Spleen (tissue), 7 donors: ENCODE results near the gene NDUFS8.

Experiments
- POLR2A ChIP-seq, 3 donors: fragments of 450-650 bp; IDR thresholded peaks; one replicate each; pipeline ENCODE4 v1.5.1; 2017; ENCODE audit warnings: antibody characterized with exemption in 3 of 3, mild to moderate bottlenecking in 1 of 3
- TF ChIP-seq, protein P1 (sequence below), 11 experiments: fragments of 200-600 bp in 7 of 11; fragments of 450-650 bp in 4 of 11; sonication (generic) in 4 of 11; IDR thresholded peaks in 8 of 11; conservative IDR thresholded peaks in 3 of 11; 1 replicate in 7 of 11; 2 replicates in 4 of 11; pipeline versions ENCODE4 v1.4.0 to v1.8.0; 2016 to 2021; ENCODE audit warnings: antibody characterized with exemption in 11 of 11, inconsistent platforms in 4 of 11, mild to moderate bottlenecking in 1 of 11
- donor health status: DM: no; HTN: no; CAD: no; lungs with moderate emphysema.
- donor health status: DM: no; HTN: no; CAD: no.
- donor health status: DM: no; HTN: no; CAD: no.

DNA sequence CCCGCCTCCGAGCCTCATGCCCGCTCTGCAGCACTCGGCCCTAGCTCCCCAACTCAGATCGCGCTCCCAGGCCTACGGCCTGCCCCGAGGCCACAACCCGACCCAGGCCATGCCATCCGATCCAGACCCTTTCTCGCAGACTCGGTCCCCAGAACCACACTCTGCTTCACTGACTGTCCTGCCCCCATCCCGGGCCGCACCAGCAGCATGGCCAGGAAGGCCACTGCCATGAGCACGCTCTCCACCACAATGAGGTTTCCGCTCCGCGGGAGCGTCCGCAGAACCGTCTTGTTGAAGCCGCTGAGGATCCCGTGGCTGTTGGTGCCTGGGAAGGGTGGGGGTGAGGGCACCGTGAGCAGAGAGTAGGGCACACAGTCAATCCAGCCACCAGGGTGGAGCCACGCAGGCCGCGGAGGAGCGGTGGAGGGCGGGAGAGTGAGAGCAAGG lies 33.0 kb upstream of the NDUFS8 start:
- TF ChIP-seq, protein P1, sequence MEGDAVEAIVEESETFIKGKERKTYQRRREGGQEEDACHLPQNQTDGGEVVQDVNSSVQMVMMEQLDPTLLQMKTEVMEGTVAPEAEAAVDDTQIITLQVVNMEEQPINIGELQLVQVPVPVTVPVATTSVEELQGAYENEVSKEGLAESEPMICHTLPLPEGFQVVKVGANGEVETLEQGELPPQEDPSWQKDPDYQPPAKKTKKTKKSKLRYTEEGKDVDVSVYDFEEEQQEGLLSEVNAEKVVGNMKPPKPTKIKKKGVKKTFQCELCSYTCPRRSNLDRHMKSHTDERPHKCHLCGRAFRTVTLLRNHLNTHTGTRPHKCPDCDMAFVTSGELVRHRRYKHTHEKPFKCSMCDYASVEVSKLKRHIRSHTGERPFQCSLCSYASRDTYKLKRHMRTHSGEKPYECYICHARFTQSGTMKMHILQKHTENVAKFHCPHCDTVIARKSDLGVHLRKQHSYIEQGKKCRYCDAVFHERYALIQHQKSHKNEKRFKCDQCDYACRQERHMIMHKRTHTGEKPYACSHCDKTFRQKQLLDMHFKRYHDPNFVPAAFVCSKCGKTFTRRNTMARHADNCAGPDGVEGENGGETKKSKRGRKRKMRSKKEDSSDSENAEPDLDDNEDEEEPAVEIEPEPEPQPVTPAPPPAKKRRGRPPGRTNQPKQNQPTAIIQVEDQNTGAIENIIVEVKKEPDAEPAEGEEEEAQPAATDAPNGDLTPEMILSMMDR (IDR thresholded peaks at IDR 0.05 in 8 of 11, conservative IDR thresholded peaks at IDR 0.05 in 3 of 11), result no peak
- no peak for TF ChIP-seq POLR2A (IDR thresholded peaks at IDR 0.05)
